PC-9 (cell line): ENCODE data around the gene LHCGR. TPM values are rescaled to one million over a fixed set of nuclear protein-coding genes. Genes with fewer than 3 reads are reported as not detected.

Experiments
- BruUV-seq: library from RNA; stranded (reverse); fragments of 400-500 nt; replicated peaks from 2 replicates; lab custom pipeline; 2021; lab: Mats Ljungman, UMichigan
- CTCF ChIA-PET: fragments of 300-600 bp; sonication (Branson Sonifier 250); formaldehyde crosslinking; loops from one replicate; lab custom pipeline; 2022; ENCODE audit warnings: antibody characterized with exemption; lab: Charles Lee
- POLR2A ChIA-PET: fragments of 300-600 bp; sonication (Branson Sonifier 250); formaldehyde crosslinking; loops from one replicate; lab custom pipeline; 2022; ENCODE audit warnings: antibody characterized with exemption; ENCODE audit not compliant: unreplicated experiment; lab: Charles Lee
- DNase-seq, 2 experiments: peaks; one replicate each; pipeline versions ENCODE4 v3.0.0 to v3.0.0-alpha.2; 2015 to 2022; ENCODE audit warnings: mixed read lengths in 1 of 2
- H2AFZ ChIP-seq: fragments of 200-600 bp; sonication (generic); 2 replicates; pipeline ENCODE4 v1.8.1; 2017; ENCODE audit warnings: antibody characterized with exemption
- H3F3A ChIP-seq: fragments of 200-600 bp; sonication (generic); 2 replicates; pipeline ENCODE4 v1.8.1; 2017; ENCODE audit warnings: antibody characterized with exemption, mild to moderate bottlenecking, low read depth; ENCODE audit not compliant: insufficient read depth
- H3K27ac ChIP-seq: fragments of 200-600 bp; sonication (generic); 2 replicates; pipeline ENCODE4 v1.6.1; 2016; ENCODE audit warnings: mixed run types
- H3K27me3 ChIP-seq: fragments of 200-600 bp; sonication (generic); 2 replicates; pipeline ENCODE4 v1.6.1; 2016; ENCODE audit warnings: low read depth, mixed run types; ENCODE audit not compliant: insufficient read depth
- H3K36me3 ChIP-seq: fragments of 200-600 bp; sonication (generic); 2 replicates; pipeline ENCODE4 v1.6.1; 2016; ENCODE audit warnings: low read depth, mixed run types
- H3K4me1 ChIP-seq: fragments of 200-600 bp; sonication (generic); replicated peaks from 2 replicates; pipeline ENCODE4 v1.6.1; 2016; ENCODE audit warnings: mixed run types; ENCODE audit not compliant: insufficient read depth
- H3K4me2 ChIP-seq: fragments of 200-600 bp; sonication (generic); 2 replicates; pipeline ENCODE4 v1.6.1; 2017; ENCODE audit warnings: mixed run types
- H3K4me3 ChIP-seq: fragments of 200-600 bp; sonication (generic); 2 replicates; pipeline ENCODE4 v1.6.1; 2016; ENCODE audit warnings: mixed run types
- H3K79me2 ChIP-seq: fragments of 200-600 bp; sonication (generic); 2 replicates; pipeline ENCODE4 v1.6.1; 2017; ENCODE audit warnings: low read depth, mixed run types
- H3K9me2 ChIP-seq: fragments of 200-600 bp; sonication (generic); 2 replicates; pipeline ENCODE4 v1.8.1; 2017; ENCODE audit warnings: mild to moderate bottlenecking; ENCODE audit not compliant: insufficient read depth
- H3K9me3 ChIP-seq: fragments of 200-600 bp; sonication (generic); 2 replicates; pipeline ENCODE4 v1.8.1; 2016; ENCODE audit warnings: low read depth; ENCODE audit not compliant: insufficient read depth
- H4K20me1 ChIP-seq: fragments of 200-600 bp; sonication (generic); 2 replicates; pipeline ENCODE4 v1.8.1; 2017; ENCODE audit not compliant: insufficient read depth
- CTCF ChIP-seq: fragments of 200-600 bp; sonication (generic); conservative IDR thresholded peaks from 2 replicates; pipeline ENCODE4 v1.6.1; 2017; ENCODE audit warnings: mixed run types, antibody characterized with exemption, mild to moderate bottlenecking, moderate library complexity
- EZH2 ChIP-seq: fragments of 200-600 bp; sonication (generic); IDR thresholded peaks from 2 replicates; pipeline ENCODE4 v1.8.0; 2017; ENCODE audit warnings: antibody characterized with exemption, low read depth
- intact Hi-C: fragments of 100-400 bp; cut with micrococcal nuclease; formaldehyde crosslinking; loops from one replicate; pipeline ENCODE4 v1.10.0; 2022; ENCODE audit not compliant: unreplicated experiment
- total RNA-seq: library from RNA; stranded (reverse); gene quantifications from 2 replicates; pipeline ENCODE4 v1.2.3, GENCODE V29; 2021

LHCGR gene
- total RNA-seq, 1 experiment from 2014 or later = not detected

DNA sequence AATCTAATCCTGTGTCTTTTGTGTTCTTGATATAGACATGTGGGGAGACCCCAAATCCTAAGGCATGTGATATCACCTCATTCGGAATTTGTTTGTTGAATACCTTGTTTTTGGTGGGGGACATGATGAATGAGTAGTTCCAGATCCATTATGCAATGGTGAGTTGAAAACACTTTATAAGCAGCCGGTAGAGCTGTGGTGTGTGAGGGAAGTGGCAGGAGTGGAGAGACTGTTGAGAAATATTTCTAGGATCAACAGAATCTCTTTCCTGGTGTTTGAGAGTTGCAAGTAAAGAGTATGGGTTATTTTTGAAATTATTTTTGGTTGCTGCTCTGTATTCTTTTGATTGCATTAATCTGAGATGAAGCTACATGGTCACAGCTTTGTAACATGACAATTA, 34.4 kb downstream of the LHCGR start:
- Histone ChIP-seq H4K20me1 (no peaks in the 10 kb centered on the region), H3K4me3 (no peak overlapping the region), H3F3A (no peaks in the 10 kb centered on the region), H3K9me3 (no peaks in the 10 kb centered on the region), H3K4me1 (no peaks in the 10 kb centered on the region), H3K36me3 (no peaks in the 10 kb centered on the region), H3K4me2 (no peak overlapping the region), H2AFZ (no peak overlapping the region), H3K79me2 (no peaks in the 10 kb centered on the region), H3K27me3 (no peaks in the 10 kb centered on the region), H3K27ac (no peak overlapping the region), H3K9me2 (no peaks in the 10 kb centered on the region)
- ChIA-PET POLR2A (no interaction called here), CTCF (no interaction called here)
- DNase-seq = no peak
- BruUV-seq = no TSS peak
- intact Hi-C loops = no loop called here
- TF ChIP-seq EZH2 = no peak
- TF ChIP-seq CTCF = no peak

GRCh38 chr2:48719480-48720177, 35.9 kb downstream of the LHCGR start:
- TF ChIP-seq CTCF (no peak), EZH2 (no peak)
- Histone ChIP-seq H3F3A (no peaks in the 10 kb centered on the region), H4K20me1 (no peaks in the 10 kb centered on the region), H3K36me3 (no peaks in the 10 kb centered on the region), H2AFZ (no peak overlapping the region), H3K9me2 (no peaks in the 10 kb centered on the region), H3K4me1 (no peaks in the 10 kb centered on the region), H3K27ac (no peak overlapping the region), H3K4me2 (no peak overlapping the region), H3K79me2 (no peaks in the 10 kb centered on the region), H3K9me3 (no peaks in the 10 kb centered on the region), H3K27me3 (no peaks in the 10 kb centered on the region), H3K4me3 (no peak overlapping the region)
- BruUV-seq = no TSS peak
- ChIA-PET POLR2A (no interaction called here), CTCF (no interaction called here)
- intact Hi-C loops = no loop called here
- no peak for DNase-seq

GRCh38 chr2:48717846-48718245, 37.7 kb downstream of the LHCGR start:
- ChIA-PET CTCF (no interaction called here), POLR2A (no interaction called here)
- no TSS peak for BruUV-seq

More at GRCh38 chr2:48717846-48718245, 37.7 kb downstream of the LHCGR start:
- intact Hi-C loops = no loop called here
- Histone ChIP-seq H3K9me2 (no peaks in the 10 kb centered on the region), H3K4me3 (no peak overlapping the region), H3K9me3 (no peaks in the 10 kb centered on the region), H3K27me3 (no peaks in the 10 kb centered on the region), H3K4me2 (no peak overlapping the region), H3K4me1 (no peaks in the 10 kb centered on the region), H3K36me3 (no peaks in the 10 kb centered on the region), H2AFZ (no peak overlapping the region), H3K27ac (no peak overlapping the region), H4K20me1 (no peaks in the 10 kb centered on the region), H3F3A (no peaks in the 10 kb centered on the region), H3K79me2 (no peaks in the 10 kb centered on the region)
- no peak for DNase-seq
- no peak for TF ChIP-seq CTCF
- no peak for TF ChIP-seq EZH2
